ENCODE results near the gene DMRTA2.

DMRTA2 gene

DNA sequence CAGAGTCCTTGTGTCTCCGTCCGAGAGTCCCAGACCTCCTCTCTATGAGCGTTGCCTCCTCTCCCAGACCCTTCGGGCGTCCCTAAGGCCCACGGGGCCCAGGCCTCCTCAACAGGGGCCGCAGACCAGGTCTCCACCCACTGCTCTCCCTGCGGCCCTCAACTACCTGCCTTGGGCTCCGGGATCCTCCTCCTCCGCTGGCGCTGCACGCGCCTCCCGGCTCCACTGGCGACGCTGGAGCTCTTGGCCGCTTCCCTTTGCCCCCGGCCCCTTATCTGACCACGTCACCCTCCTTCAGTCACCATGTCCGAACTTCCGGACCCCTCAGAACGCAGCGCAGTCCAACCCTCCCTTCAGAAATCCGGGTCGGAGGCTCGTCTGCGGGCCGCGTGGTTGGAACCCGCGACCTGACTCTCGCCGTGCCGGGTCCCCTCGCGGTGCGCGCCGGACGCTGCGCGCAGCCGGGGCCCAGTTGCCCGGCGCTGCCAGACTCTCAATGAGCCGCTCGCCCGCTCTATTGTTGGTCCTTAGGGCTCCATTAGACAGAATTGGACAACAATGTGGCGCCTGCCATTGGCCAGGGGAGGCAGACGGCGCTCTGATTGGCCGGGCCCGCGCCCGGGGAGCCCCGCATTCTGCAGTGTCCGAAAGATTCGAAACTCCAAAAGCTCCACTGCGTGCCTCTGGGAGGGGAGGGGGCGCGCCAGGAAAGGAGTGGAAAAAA, at the start of gene DMRTA2:
Gene DMRTA2 (minus strand): TSS at position 498 of the 724 bp plus-strand sequence. CDS start 1,907 bp downstream, outside the sequence.
- no peak for DNase-seq

- DNase-seq, result no peak
These were observed 48.7 kb upstream of the DMRTA2 start for GRCh38 chr1:50471967-50472366.

GRCh38 chr1:50462964-50463363, 39.7 kb upstream of the DMRTA2 start:
- DNase-seq, result no peak

GRCh38 chr1:50458507-50458906, 35.3 kb upstream of the DMRTA2 start:
- DNase-seq, result no peak

DNA sequence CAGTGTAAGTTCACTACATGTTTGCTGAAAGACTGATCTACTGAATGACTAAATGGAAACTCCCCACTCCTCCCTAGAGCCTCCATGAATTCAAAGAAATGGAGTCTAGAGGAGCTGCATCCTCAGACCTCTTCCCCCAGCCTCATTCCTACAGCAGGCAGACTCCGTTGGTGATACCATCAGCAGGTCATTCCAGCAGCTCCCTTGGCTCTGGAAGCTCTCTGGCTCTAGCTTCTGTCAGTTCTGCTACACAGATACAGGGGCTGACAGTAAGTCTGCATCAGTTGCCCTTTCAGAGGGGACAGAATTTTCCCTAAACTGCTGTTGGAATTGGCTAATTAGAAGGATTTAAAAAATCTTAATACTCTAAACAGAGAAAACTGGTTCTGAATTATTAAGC, 31.7 kb upstream of the DMRTA2 start:
- DNase-seq, result no peak

- DNase-seq, result no peak
These were observed 30.0 kb upstream of the DMRTA2 start for GRCh38 chr1:50453266-50453665.

- no peak for DNase-seq
These were observed 29.5 kb upstream of the DMRTA2 start for GRCh38 chr1:50452700-50453099.

GRCh38 chr1:50450861-50451653, 27.8 kb upstream of the DMRTA2 start:
- no peak for DNase-seq

GRCh38 chr1:50447961-50448360, 24.7 kb upstream of the DMRTA2 start:
- DNase-seq, result no peak

GRCh38 chr1:50441183-50441582, 17.9 kb upstream of the DMRTA2 start:
- no peak for DNase-seq

GRCh38 chr1:50438945-50439344, 15.7 kb upstream of the DMRTA2 start:
- no peak for DNase-seq

- DNase-seq, result no peak
These were observed 13.2 kb upstream of the DMRTA2 start for GRCh38 chr1:50436489-50436888.

GRCh38 chr1:50430010-50430405, 6.8 kb upstream of the DMRTA2 start:
- no peak for DNase-seq

GRCh38 chr1:50427818-50428779, 4.9 kb upstream of the DMRTA2 start:
- DNase-seq, result peak; percentile 25

GRCh38 chr1:50427086-50427817, 4.0 kb upstream of the DMRTA2 start:
- no peak for DNase-seq

DNA sequence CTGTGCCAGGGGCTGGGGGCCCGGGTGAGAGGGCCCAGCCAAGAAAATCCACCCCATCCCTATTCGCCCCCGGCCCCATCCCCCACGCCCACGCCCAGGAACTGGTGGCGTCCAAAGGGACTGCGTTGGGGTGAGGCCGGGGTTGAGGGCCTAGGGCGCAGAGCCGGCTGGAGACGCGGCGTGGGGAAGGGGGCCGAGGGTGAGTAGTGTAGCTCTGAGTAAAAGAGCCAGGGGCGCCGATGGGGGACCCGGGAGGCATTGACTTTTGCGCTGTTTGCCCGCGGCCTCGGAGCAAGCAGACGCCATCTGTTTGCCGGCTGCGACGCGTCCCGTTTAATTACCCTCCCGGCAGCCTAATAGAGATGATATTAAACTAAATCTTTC, 3.5 kb upstream of the DMRTA2 start:
- peak; percentile 26 for DNase-seq

GRCh38 chr1:50426108-50426700, 3.0 kb upstream of the DMRTA2 start:
- DNase-seq, result no peak

- peak; percentile 24 for DNase-seq
These were observed 2.3 kb upstream of the DMRTA2 start for GRCh38 chr1:50425376-50426107.

DNA sequence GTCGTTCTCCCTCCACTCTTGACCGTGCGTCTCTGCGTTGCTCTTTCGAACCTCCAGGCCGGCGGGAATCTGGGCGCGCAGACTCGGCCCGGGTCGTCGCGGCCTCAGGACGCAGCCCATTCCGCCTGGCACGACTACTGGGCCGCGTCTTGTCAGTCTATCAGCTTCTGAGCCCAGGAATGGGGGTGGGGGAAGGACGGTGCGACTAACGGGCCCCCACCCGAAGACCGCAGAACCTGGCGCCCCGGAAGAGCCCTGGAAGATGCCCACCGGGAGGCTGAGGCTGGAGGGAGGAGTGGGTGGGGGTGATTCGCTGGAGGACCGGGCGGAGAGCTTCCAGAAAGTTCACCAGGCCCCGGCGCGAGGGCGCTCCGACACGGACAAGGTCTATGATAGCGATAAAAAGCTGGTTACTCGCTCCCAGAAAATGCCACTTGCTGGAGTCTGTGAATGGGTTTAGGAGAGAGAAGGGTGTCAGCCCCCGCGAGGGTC, 1.7 kb upstream of the DMRTA2 start:
- peak; percentile 33 for DNase-seq

DNA sequence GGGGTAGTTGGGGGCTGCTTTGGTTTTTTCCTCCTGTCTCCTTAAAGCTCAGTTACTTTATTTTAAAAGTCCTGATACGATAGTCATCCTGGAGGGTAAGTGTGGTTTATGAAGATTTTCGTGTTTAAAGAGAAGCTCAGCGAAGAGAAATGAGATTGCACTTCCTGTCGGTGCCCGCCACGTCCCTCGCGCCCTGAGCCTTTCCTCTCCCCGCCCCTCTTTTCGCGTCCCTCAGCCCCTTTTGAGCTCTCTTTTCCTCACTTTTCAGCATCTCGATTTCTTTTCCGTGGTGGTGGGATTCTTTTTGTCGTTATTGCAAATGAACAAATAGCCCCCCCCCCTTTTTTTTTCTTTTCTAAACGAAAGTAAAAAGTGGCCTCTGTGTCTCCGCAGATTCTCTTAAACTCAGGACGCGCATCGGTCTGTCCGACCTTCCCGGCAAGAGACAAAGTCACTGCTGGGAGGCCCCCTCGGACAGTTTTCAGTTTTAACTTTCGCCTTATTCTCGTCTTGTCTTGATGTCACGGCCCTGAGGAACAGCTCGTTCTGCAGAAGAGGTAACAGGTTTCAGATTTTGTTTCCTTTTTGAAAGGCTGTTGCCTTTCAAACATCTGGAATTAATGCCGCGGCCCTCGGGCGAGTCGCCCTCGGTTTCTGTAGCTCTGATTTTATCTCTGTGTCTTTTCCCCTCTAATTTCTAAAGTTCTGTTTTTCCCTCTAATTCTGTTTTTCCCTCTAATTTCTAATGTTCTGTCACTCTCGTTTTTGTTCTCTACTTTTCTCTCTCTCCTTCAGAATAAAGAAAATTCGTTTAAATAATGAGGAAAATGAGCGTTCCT, 1.0 kb upstream of the DMRTA2 start:
- peak; percentile 40 for DNase-seq

Measured in stimulated activated CD8-positive, alpha-beta memory T cell treated with anti-CD3 and anti-CD28 coated beads, Interleukin-4, amount 100 ng/mL, for 48 hours (primary cell).